ENCODE measurements around the gene XPNPEP3.

DNA sequence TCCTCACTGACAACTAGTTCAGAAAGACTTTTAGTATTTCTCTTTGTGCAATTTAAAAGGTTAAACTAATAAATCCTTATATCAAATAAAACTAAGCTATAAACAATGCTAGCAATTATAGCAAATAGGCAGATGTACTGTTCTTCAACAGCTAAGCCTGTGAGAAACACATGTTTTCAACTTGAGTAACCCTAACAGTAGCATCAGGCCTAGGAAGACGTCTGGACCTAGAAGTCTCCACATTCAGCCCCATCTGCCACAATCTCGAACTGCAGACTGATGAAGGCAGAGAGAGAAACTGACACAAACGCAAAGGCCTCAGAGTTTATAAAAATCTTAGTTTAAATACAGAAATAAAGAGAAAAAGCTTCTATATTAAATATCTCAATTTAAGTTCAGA, 3.0 kb upstream of the XPNPEP3 start:
- TF ChIP-seq, protein P1, sequence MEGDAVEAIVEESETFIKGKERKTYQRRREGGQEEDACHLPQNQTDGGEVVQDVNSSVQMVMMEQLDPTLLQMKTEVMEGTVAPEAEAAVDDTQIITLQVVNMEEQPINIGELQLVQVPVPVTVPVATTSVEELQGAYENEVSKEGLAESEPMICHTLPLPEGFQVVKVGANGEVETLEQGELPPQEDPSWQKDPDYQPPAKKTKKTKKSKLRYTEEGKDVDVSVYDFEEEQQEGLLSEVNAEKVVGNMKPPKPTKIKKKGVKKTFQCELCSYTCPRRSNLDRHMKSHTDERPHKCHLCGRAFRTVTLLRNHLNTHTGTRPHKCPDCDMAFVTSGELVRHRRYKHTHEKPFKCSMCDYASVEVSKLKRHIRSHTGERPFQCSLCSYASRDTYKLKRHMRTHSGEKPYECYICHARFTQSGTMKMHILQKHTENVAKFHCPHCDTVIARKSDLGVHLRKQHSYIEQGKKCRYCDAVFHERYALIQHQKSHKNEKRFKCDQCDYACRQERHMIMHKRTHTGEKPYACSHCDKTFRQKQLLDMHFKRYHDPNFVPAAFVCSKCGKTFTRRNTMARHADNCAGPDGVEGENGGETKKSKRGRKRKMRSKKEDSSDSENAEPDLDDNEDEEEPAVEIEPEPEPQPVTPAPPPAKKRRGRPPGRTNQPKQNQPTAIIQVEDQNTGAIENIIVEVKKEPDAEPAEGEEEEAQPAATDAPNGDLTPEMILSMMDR (IDR thresholded peaks at IDR 0.05; ENCODE audit: extremely low read depth in 1 of 2, insufficient read depth in 1 of 2, low read depth in 1 of 2, low read length in 2 of 2), result no peak
- TF ChIP-seq POLR2A (IDR thresholded peaks at IDR 0.05; ENCODE audit: low read depth, low read length) (no peak), EZH2 (IDR thresholded peaks at IDR 0.05; ENCODE audit: borderline replicate concordance, low read depth, low read length, severe bottlenecking) (no peak), POLR2AphosphoS5 (IDR thresholded peaks at IDR 0.05; ENCODE audit: insufficient read depth, low read depth, low read length) (no peak), JUN (IDR thresholded peaks at IDR 0.05; ENCODE audit: borderline replicate concordance, insufficient read depth, insufficient read length, low read depth) (no peak), GATA2 (IDR thresholded peaks at IDR 0.05; ENCODE audit: insufficient read depth, insufficient read length, low read depth, low read length) (no peak), FOS (IDR thresholded peaks at IDR 0.05; ENCODE audit: borderline replicate concordance, insufficient read depth, low read length) (no peak), MYC (IDR thresholded peaks at IDR 0.05; ENCODE audit: low read depth, low read length) (no peak)
- TF ChIP-seq, protein P2, sequence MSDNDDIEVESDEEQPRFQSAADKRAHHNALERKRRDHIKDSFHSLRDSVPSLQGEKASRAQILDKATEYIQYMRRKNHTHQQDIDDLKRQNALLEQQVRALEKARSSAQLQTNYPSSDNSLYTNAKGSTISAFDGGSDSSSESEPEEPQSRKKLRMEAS (IDR thresholded peaks at IDR 0.05; ENCODE audit: insufficient read depth, insufficient read length), result no peak
